Keratinocyte (primary cell): ENCODE data around the gene GRIA3. TPM values are rescaled to one million over a fixed set of nuclear protein-coding genes. Genes with fewer than 3 reads are reported as not detected.

Experiments used
- DNase-seq: peaks from one replicate; pipeline ENCODE4 v3.0.0-alpha.2; 2011; ENCODE audit warnings: low read depth, missing footprints, low spot score
- FAIRE-seq: peaks from 2 replicates; lab custom pipeline; 2011; peaks lifted over from hg19 to GRCh38; lab: Jason Lieb, UNC
- H2AFZ ChIP-seq: 2 replicates; pipeline ENCODE4 v1.6.0; 2012; ENCODE audit warnings: low read length, control low read depth, inconsistent platforms; ENCODE audit not compliant: control insufficient read depth
- H3K27ac ChIP-seq: 2 replicates; pipeline ENCODE4 v1.5.1; 2011; ENCODE audit warnings: low read length; ENCODE audit not compliant: control insufficient read depth, insufficient read depth
- H3K27me3 ChIP-seq: 3 replicates; pipeline ENCODE4 v1.6.0; 2011; ENCODE audit warnings: low read length; ENCODE audit not compliant: control insufficient read depth, insufficient read depth; ENCODE audit errors: extremely low read depth
- H3K36me3 ChIP-seq, 2 experiments: 2 replicates in 1 of 2; 3 replicates in 1 of 2; pipeline ENCODE4 v1.5.1; 2011; ENCODE audit warnings: low read length in 2 of 2, mild to moderate bottlenecking in 1 of 2; ENCODE audit not compliant: control insufficient read depth in 2 of 2, insufficient read depth in 2 of 2; ENCODE audit errors: extremely low read depth in 1 of 2
- H3K4me1 ChIP-seq: 3 replicates; pipeline ENCODE4 v1.5.1; 2011; ENCODE audit warnings: low read length; ENCODE audit not compliant: control insufficient read depth, insufficient read depth; ENCODE audit errors: extremely low read depth
- H3K4me2 ChIP-seq: 3 replicates; pipeline ENCODE4 v1.6.0; 2011; ENCODE audit warnings: low read depth, low read length; ENCODE audit not compliant: control insufficient read depth, insufficient read depth; ENCODE audit errors: extremely low read depth
- H3K4me3 ChIP-seq, 3 experiments: fragments of 200-600 bp in 1 of 3; sonication (generic) in 1 of 3; 2 replicates in 2 of 3; 3 replicates in 1 of 3; pipeline ENCODE4 v1.5.1; 2011 to 2016; ENCODE audit warnings: low read length in 3 of 3, mild to moderate bottlenecking in 3 of 3, control low read depth in 2 of 3, inconsistent platforms in 1 of 3, low read depth in 1 of 3, mixed read lengths in 1 of 3, mixed run types in 1 of 3, moderate library complexity in 1 of 3; ENCODE audit not compliant: control insufficient read depth in 2 of 3, insufficient read depth in 2 of 3; ENCODE audit errors: extremely low read depth in 1 of 3
- H3K79me2 ChIP-seq: 2 replicates; pipeline ENCODE4 v1.6.0; 2012; ENCODE audit warnings: low read length; ENCODE audit not compliant: control insufficient read depth, insufficient read depth
- H3K9ac ChIP-seq: 3 replicates; pipeline ENCODE4 v1.6.0; 2011; ENCODE audit warnings: low read length; ENCODE audit not compliant: control insufficient read depth, insufficient read depth; ENCODE audit errors: extremely low read depth
- H3K9me1 ChIP-seq: 3 replicates; pipeline ENCODE4 v1.6.0; 2011; ENCODE audit warnings: low read length; ENCODE audit not compliant: control insufficient read depth, insufficient read depth; ENCODE audit errors: extremely low read depth
- H3K9me3 ChIP-seq: 2 replicates; pipeline ENCODE4 v1.5.1; 2012; ENCODE audit warnings: low read depth, low read length; ENCODE audit not compliant: control insufficient read depth
- H4K20me1 ChIP-seq: 3 replicates; pipeline ENCODE4 v1.6.0; 2011; ENCODE audit warnings: low read length; ENCODE audit not compliant: control insufficient read depth, insufficient read depth; ENCODE audit errors: extremely low read depth
- CTCF ChIP-seq, 3 experiments: IDR thresholded peaks in 1 of 3; conservative IDR thresholded peaks in 1 of 3; optimal IDR thresholded peaks in 1 of 3; 2 replicates in 2 of 3; 3 replicates in 1 of 3; pipeline versions ENCODE3 to v1.5.1; 2011; ENCODE audit warnings: low read length in 3 of 3, mild to moderate bottlenecking in 3 of 3, moderate library complexity in 2 of 3, control low read depth in 1 of 3, inconsistent platforms in 1 of 3; ENCODE audit not compliant: insufficient read depth in 2 of 3; ENCODE audit errors: extremely low read depth in 1 of 3
- EZH2 ChIP-seq: IDR thresholded peaks from one replicate; pipeline ENCODE4 v1.6.1; 2012; ENCODE audit warnings: inconsistent platforms, mild to moderate bottlenecking, low read length, moderate library complexity
- dilution Hi-C: fragments of 300-500 bp; cut with MboI; formaldehyde crosslinking; loops from one replicate; pipeline ENCODE4 v1.7.0; 2020; ENCODE audit warnings: low sequenced_read_pairs; ENCODE audit not compliant: extremely low pct_ligation_motif_present
- polyA plus RNA-seq, 5 experiments: library from polyadenylated mRNA; depleted of rRNA in 3 of 5; stranded (reverse) in 3 of 5; stranded (forward) in 1 of 5; unstranded in 1 of 5; fragments of >200 nt; gene quantifications; 1 replicate in 1 of 5; 2 replicates in 3 of 5; 3 replicates in 1 of 5; pipeline versions ENCODE4 v1.2.1 to v1.2.3, GENCODE V29; 2011 to 2012; ENCODE audit warnings: missing spikeins in 2 of 5, low read depth in 1 of 5, low replicate concordance in 1 of 5

GRIA3 gene
- polyA plus RNA-seq, 1 donor (not counting 4 experiments of a cell fraction or from before 2014, with no cell fraction given): not detected

- FAIRE-seq: no peak
- no peak overlapping the region for H3K9ac ChIP-seq
- dilution Hi-C loops: no loop called here
These were observed 13.5 kb upstream of the GRIA3 start for GRCh38 chrX:123170546-123170945.

GRCh38 chrX:123171781-123172180 is 12.3 kb upstream of the GRIA3 start:
- no peak overlapping the region for H3K4me3 ChIP-seq
- FAIRE-seq: no peak
- H3K79me2 ChIP-seq: no peaks in the 10 kb centered on the region
- H3K27ac ChIP-seq: no peak overlapping the region
- no peaks in the 10 kb centered on the region for H3K4me1 ChIP-seq
- no peaks in the 10 kb centered on the region for H3K9me1 ChIP-seq
- TF ChIP-seq EZH2 (no peak), CTCF (optimal IDR thresholded peaks at IDR 0.05 in 1 of 3, IDR thresholded peaks at IDR 0.05 in 1 of 3, conservative IDR thresholded peaks at IDR 0.05 in 1 of 3; ENCODE audit: extremely low read depth in 1 of 3, insufficient read depth in 2 of 3, low read length in 3 of 3) (no peak)
- no peak overlapping the region for H3K4me2 ChIP-seq
- H3K9me3 ChIP-seq: no peaks in the 10 kb centered on the region
- dilution Hi-C loops: no loop called here
- H2AFZ ChIP-seq: no peak overlapping the region
- no peaks in the 10 kb centered on the region for H3K27me3 ChIP-seq
- no peaks in the 10 kb centered on the region for H3K36me3 ChIP-seq
- no peak overlapping the region for H3K9ac ChIP-seq
- no peaks in the 10 kb centered on the region for H4K20me1 ChIP-seq
- no peak for DNase-seq

More at GRCh38 chrX:123170546-123170945, 13.5 kb upstream of the GRIA3 start:
- H3K36me3 ChIP-seq: no peaks in the 10 kb centered on the region
- H3K9me1 ChIP-seq: no peaks in the 10 kb centered on the region
- no peak overlapping the region for H3K4me3 ChIP-seq
- no peaks in the 10 kb centered on the region for H3K79me2 ChIP-seq
- TF ChIP-seq EZH2 (no peak), CTCF (optimal IDR thresholded peaks at IDR 0.05 in 1 of 3, IDR thresholded peaks at IDR 0.05 in 1 of 3, conservative IDR thresholded peaks at IDR 0.05 in 1 of 3; ENCODE audit: extremely low read depth in 1 of 3, insufficient read depth in 2 of 3, low read length in 3 of 3) (no peak)
- no peaks in the 10 kb centered on the region for H4K20me1 ChIP-seq
- H3K27ac ChIP-seq: no peak overlapping the region
- no peaks in the 10 kb centered on the region for H3K9me3 ChIP-seq
- H3K4me1 ChIP-seq: no peaks in the 10 kb centered on the region
- no peak overlapping the region for H3K4me2 ChIP-seq
- no peaks in the 10 kb centered on the region for H3K27me3 ChIP-seq
- DNase-seq: no peak
- H2AFZ ChIP-seq: no peak overlapping the region
